HCT116 (cell line): Measurements from ENCODE around the gene TERT. TPM values are rescaled to one million over a fixed set of nuclear protein-coding genes. Genes with fewer than 3 reads are reported as not detected.

ENCODE experiments used
- ATAC-seq: fragments of 200-7000 bp; cut with Tn5 transposase; 2 replicates; pipeline ENCODE4 v1.9.1; 2020; ENCODE audit warnings: mild to moderate bottlenecking, moderate library complexity
- BruUV-seq: library from RNA; stranded (reverse); fragments of 400-500 nt; replicated peaks from 2 replicates; lab custom pipeline; 2021; lab: Mats Ljungman, UMichigan
- CTCF ChIA-PET: fragments of 300-600 bp; sonication (Branson Sonifier 250); formaldehyde crosslinking; loops from one replicate; lab custom pipeline; 2021; ENCODE audit warnings: antibody characterized with exemption; lab: Charles Lee
- POLR2A ChIA-PET: fragments of 300-600, 350-600 bp; sonication (Branson Sonifier 250); formaldehyde crosslinking; loops from one replicate; lab custom pipeline; 2021; ENCODE audit warnings: antibody characterized with exemption; lab: Charles Lee
- RAD21 ChIA-PET, 2 experiments: fragments of 300-600 bp; sonication (Branson Sonifier 250); formaldehyde crosslinking; loops; one replicate each; lab custom pipeline; 2023; ENCODE audit warnings: low total read pairs in 2 of 2; ENCODE audit not compliant: uncharacterized antibody in 2 of 2, unreplicated experiment in 2 of 2, low non-redundant PET in 1 of 2; lab: Charles Lee
- DNase-seq: peaks from one replicate; pipeline ENCODE4 v3.0.0-alpha.2; 2010; ENCODE audit warnings: low read depth, low spot score
- H2AFZ ChIP-seq: fragments of 200-600 bp; shearing (Covaris generic), sonication (generic); 2 replicates; pipeline ENCODE4 v1.6.1; 2017; ENCODE audit warnings: low read depth, mixed run types, mixed read lengths, antibody characterized with exemption, low read length; ENCODE audit not compliant: poor library complexity, severe bottlenecking
- H3K27ac ChIP-seq: 2 replicates; pipeline ENCODE4 v1.5.1; 2012; ENCODE audit warnings: low read depth, low read length
- H3K27me3 ChIP-seq: fragments of 200-600 bp; sonication (generic); 2 replicates; pipeline ENCODE4 v1.6.1; 2016; ENCODE audit warnings: mixed run types, low read length, mixed read lengths; ENCODE audit not compliant: insufficient read depth
- H3K36me3 ChIP-seq, 2 experiments: fragments of 200-500 bp in 1 of 2; fragments of 200-600 bp in 1 of 2; sonication (Bioruptor generic) in 1 of 2; sonication (generic) in 1 of 2; 2 replicates each; pipeline versions ENCODE4 v1.5.1 to v1.6.1; 2014 to 2016; ENCODE audit warnings: low read length in 2 of 2, inconsistent platforms in 1 of 2, mixed read lengths in 1 of 2, mixed run types in 1 of 2; ENCODE audit not compliant: insufficient read depth in 2 of 2, control insufficient read depth in 1 of 2
- H3K4me1 ChIP-seq, 2 experiments: fragments of 200-600 bp in 1 of 2; sonication (generic) in 1 of 2; 2 replicates each; pipeline versions ENCODE4 v1.5.1 to v1.6.1; 2012 to 2017; ENCODE audit warnings: low read length in 2 of 2, inconsistent platforms in 1 of 2, mild to moderate bottlenecking in 1 of 2, mixed read lengths in 1 of 2, mixed run types in 1 of 2, moderate library complexity in 1 of 2; ENCODE audit not compliant: insufficient read depth in 2 of 2, control insufficient read depth in 1 of 2
- H3K4me2 ChIP-seq: fragments of 200-600 bp; sonication (generic); 2 replicates; pipeline ENCODE4 v1.6.1; 2017; ENCODE audit warnings: mixed run types, low read length, mixed read lengths
- H3K4me3 ChIP-seq, 2 experiments: fragments of 200-600 bp in 1 of 2; sonication (generic) in 1 of 2; replicated peaks in 1 of 2; 2 replicates each; pipeline ENCODE4 v1.5.1; 2011 to 2016; ENCODE audit warnings: low read length in 2 of 2, control low read depth in 1 of 2, low read depth in 1 of 2, mild to moderate bottlenecking in 1 of 2, mixed read lengths in 1 of 2, mixed run types in 1 of 2
- H3K79me2 ChIP-seq: fragments of 200-600 bp; sonication (generic); 2 replicates; pipeline ENCODE4 v1.6.1; 2017; ENCODE audit warnings: mild to moderate bottlenecking, mixed run types, low read length, moderate library complexity, mixed read lengths; ENCODE audit not compliant: insufficient read depth
- H3K9ac ChIP-seq: fragments of 200-600 bp; sonication (generic); 2 replicates; pipeline ENCODE4 v1.6.1; 2016; ENCODE audit warnings: low read length, mixed read lengths
- H3K9me2 ChIP-seq: fragments of 200-600 bp; sonication (generic), shearing (Covaris generic); 2 replicates; pipeline ENCODE4 v1.6.1; 2017; ENCODE audit warnings: mixed run types, mild to moderate bottlenecking, moderate library complexity; ENCODE audit not compliant: insufficient read depth
- H3K9me3 ChIP-seq, 2 experiments: fragments of 200-500 bp in 1 of 2; fragments of 200-600 bp in 1 of 2; sonication (Bioruptor generic) in 1 of 2; sonication (generic) in 1 of 2; 2 replicates each; pipeline ENCODE4 v1.6.1; 2014 to 2017; ENCODE audit warnings: low read length in 2 of 2, mixed read lengths in 2 of 2, inconsistent platforms in 1 of 2, low read depth in 1 of 2, mild to moderate bottlenecking in 1 of 2, mixed run types in 1 of 2, moderate library complexity in 1 of 2; ENCODE audit not compliant: control insufficient read depth in 1 of 2, insufficient read depth in 1 of 2
- H4K20me1 ChIP-seq: fragments of 200-600 bp; sonication (generic), shearing (Covaris generic); 2 replicates; pipeline ENCODE4 v1.6.1; 2017; ENCODE audit warnings: mixed run types, mild to moderate bottlenecking, moderate library complexity; ENCODE audit not compliant: insufficient read depth
- CBX3 ChIP-seq: IDR thresholded peaks from 2 replicates; pipeline ENCODE4 v1.6.1; 2012; ENCODE audit warnings: low read depth
- CTCF ChIP-seq, 3 experiments: fragments of 200-600 bp in 1 of 3; sonication (generic) in 1 of 3; IDR thresholded peaks in 2 of 3; conservative IDR thresholded peaks in 1 of 3; 2 replicates each; pipeline ENCODE4 v1.5.1; 2012 to 2017; ENCODE audit warnings: low read depth in 2 of 3, low read length in 2 of 3, antibody characterized with exemption in 1 of 3, borderline replicate concordance in 1 of 3, control low read depth in 1 of 3, mild to moderate bottlenecking in 1 of 3, mixed read lengths in 1 of 3, mixed run types in 1 of 3, moderate library complexity in 1 of 3; ENCODE audit not compliant: insufficient read depth in 1 of 3
- EGR1 ChIP-seq: IDR thresholded peaks from 2 replicates; pipeline ENCODE4 v1.6.1; 2012; ENCODE audit warnings: low read depth
- ELF1 ChIP-seq: IDR thresholded peaks from 2 replicates; pipeline ENCODE4 v1.6.1; 2012; ENCODE audit warnings: low read depth, borderline replicate concordance
- EZH2 ChIP-seq: fragments of 200-600 bp; sonication (generic); IDR thresholded peaks from 2 replicates; pipeline ENCODE4 v1.6.1; 2017; ENCODE audit warnings: antibody characterized with exemption, mixed run types
- EZH2phosphoT487 ChIP-seq: fragments of 200-600 bp; IDR thresholded peaks from 2 replicates; pipeline ENCODE4 v1.6.1; 2018; ENCODE audit warnings: antibody characterized with exemption, borderline replicate concordance
- FOSL1 ChIP-seq: IDR thresholded peaks from 2 replicates; pipeline ENCODE4 v1.6.1; 2012; ENCODE audit warnings: low read depth
- JUND ChIP-seq: IDR thresholded peaks from 2 replicates; pipeline ENCODE4 v1.6.1; 2012
- MAX ChIP-seq: IDR thresholded peaks from 2 replicates; pipeline ENCODE4 v1.6.1; 2012
- REST ChIP-seq: IDR thresholded peaks from 2 replicates; pipeline ENCODE4 v1.6.1; 2012; ENCODE audit warnings: low read depth
- SIN3A ChIP-seq: IDR thresholded peaks from 2 replicates; pipeline ENCODE4 v1.6.1; 2012; ENCODE audit warnings: low read depth
- SP1 ChIP-seq: IDR thresholded peaks from 2 replicates; pipeline ENCODE4 v1.6.1; 2012; ENCODE audit warnings: low read depth
- TCF7L2 ChIP-seq: IDR thresholded peaks from 2 replicates; pipeline ENCODE4 v1.7.0; 2011; ENCODE audit warnings: borderline replicate concordance, inconsistent platforms; ENCODE audit not compliant: insufficient read depth, insufficient read length; ENCODE audit errors: extremely low read depth
- YY1 ChIP-seq: IDR thresholded peaks from 2 replicates; pipeline ENCODE4 v1.6.1; 2011; ENCODE audit warnings: low read length, low read depth, moderate library complexity, mild to moderate bottlenecking; ENCODE audit not compliant: insufficient replicate concordance; ENCODE audit errors: extremely low read depth
- ZBTB33 ChIP-seq: IDR thresholded peaks from 2 replicates; pipeline ENCODE4 v1.6.1; 2011; ENCODE audit warnings: mild to moderate bottlenecking, low read length, moderate library complexity; ENCODE audit not compliant: insufficient replicate concordance; ENCODE audit errors: extremely low read depth
- ZFX ChIP-seq: fragments of 450-650 bp; IDR thresholded peaks from 2 replicates; pipeline ENCODE4 v1.6.1; 2017
- ZNF274 ChIP-seq: fragments of 200-500 bp; sonication (Bioruptor generic); IDR thresholded peaks from 2 replicates; pipeline ENCODE4 v1.6.1; 2014; ENCODE audit warnings: mild to moderate bottlenecking, low read depth, low read length, inconsistent platforms
- intact Hi-C: fragments of 100-400 bp; cut with micrococcal nuclease; formaldehyde crosslinking; loops from 2 replicates; pipeline ENCODE4 v1.10.0; 2022
- total RNA-seq: library from RNA; stranded (reverse); gene quantifications from one replicate; pipeline ENCODE4 v1.2.1, GENCODE V29; 2021; ENCODE audit not compliant: unreplicated experiment
- TF ChIP-seq, protein P1 (sequence below): IDR thresholded peaks from 2 replicates; pipeline ENCODE4 v1.6.1; 2012

Gene TERT
- total RNA-seq, 1 experiment from 2014 or later = 6.9 TPM

DNA sequence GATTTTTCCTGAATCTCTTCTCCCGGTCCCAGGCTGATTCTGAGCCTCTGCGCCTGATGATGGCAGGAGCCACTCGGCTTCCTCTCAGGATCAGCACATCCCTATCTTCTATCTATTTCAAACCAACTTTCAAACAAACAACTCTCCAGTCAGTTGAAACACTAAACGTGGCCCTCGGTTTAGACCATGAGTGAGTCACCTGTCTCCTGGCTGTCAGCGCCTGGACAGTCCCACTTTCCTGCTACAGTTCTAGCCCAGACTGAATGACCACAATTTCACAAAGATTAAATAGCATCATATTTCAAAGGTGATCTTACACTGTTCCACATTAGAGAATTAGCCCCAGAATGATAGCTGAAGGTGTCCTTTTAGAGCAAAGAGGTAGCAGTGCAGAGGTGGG is 87.3 kb downstream of the TERT start:
- no TSS peak for BruUV-seq
- H3K4me2 ChIP-seq = no peak overlapping the region
- H3K9me2 ChIP-seq = no peaks in the 10 kb centered on the region
- H4K20me1 ChIP-seq = no peaks in the 10 kb centered on the region
- no peaks in the 10 kb centered on the region for H3K9me3 ChIP-seq
- H3K4me3 ChIP-seq = no peak overlapping the region
- no peaks in the 10 kb centered on the region for H3K4me1 ChIP-seq
- ChIA-PET POLR2A (no interaction called here), CTCF (no interaction called here), RAD21 (no interaction called here)
- no peaks in the 10 kb centered on the region for H3K36me3 ChIP-seq
- intact Hi-C loops = no loop called here
- no peak overlapping the region for H2AFZ ChIP-seq
- H3K9ac ChIP-seq = no peak overlapping the region
- TF ChIP-seq CBX3 (no peak), FOSL1 (no peak), TCF7L2 (no peak), ZNF274 (no peak), ZBTB33 (no peak), JUND (no peak), YY1 (no peak), SIN3A (no peak), SP1 (no peak), EZH2phosphoT487 (no peak), EGR1 (no peak), EZH2 (no peak), CTCF (IDR thresholded peaks at IDR 0.05 in 2 of 3, conservative IDR thresholded peaks at IDR 0.05 in 1 of 3; ENCODE audit: borderline replicate concordance in 1 of 3, insufficient read depth in 1 of 3, low read depth in 2 of 3, low read length in 2 of 3) (no peak), ELF1 (no peak), ZFX (no peak), REST (no peak), MAX (no peak)
- TF ChIP-seq, protein P1, sequence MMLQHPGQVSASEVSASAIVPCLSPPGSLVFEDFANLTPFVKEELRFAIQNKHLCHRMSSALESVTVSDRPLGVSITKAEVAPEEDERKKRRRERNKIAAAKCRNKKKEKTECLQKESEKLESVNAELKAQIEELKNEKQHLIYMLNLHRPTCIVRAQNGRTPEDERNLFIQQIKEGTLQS = no peak
- no peaks in the 10 kb centered on the region for H3K79me2 ChIP-seq
- ATAC-seq = no peak
- no peaks in the 10 kb centered on the region for H3K27me3 ChIP-seq
- H3K27ac ChIP-seq = no peak overlapping the region
- DNase-seq = no peak
